GM18511 (cell line): Measurements from ENCODE around the gene NUDT16L1.
A peak's percentile ranks its signal among the peaks of the same experiment; 100 is the strongest.

ENCODE experiments used
- ATAC-seq: cut with Tn5 transposase; IDR thresholded peaks from one replicate; pipeline ENCODE4 v1.9.1; 2021; ENCODE audit warnings: mild to moderate bottlenecking, moderate library complexity; ENCODE audit not compliant: unreplicated experiment

NUDT16L1 gene

GRCh38 chr16:4682084-4682591 lies 11.2 kb upstream of the NUDT16L1 start:
- ATAC-seq: no peak

- ATAC-seq: no peak
Measured at GRCh38 chr16:4682616-4683254, 10.6 kb upstream of the NUDT16L1 start.

GRCh38 chr16:4683255-4684057 lies 9.9 kb upstream of the NUDT16L1 start:
- no peak for ATAC-seq

GRCh38 chr16:4684058-4684715 lies 9.2 kb upstream of the NUDT16L1 start:
- ATAC-seq: no peak

GRCh38 chr16:4684763-4685162 lies 8.6 kb upstream of the NUDT16L1 start:
- no peak for ATAC-seq

GRCh38 chr16:4685292-4685691 lies 8.1 kb upstream of the NUDT16L1 start:
- ATAC-seq: no peak

GRCh38 chr16:4685776-4686496 lies 7.4 kb upstream of the NUDT16L1 start:
- ATAC-seq: no peak

- ATAC-seq: no peak
Measured at GRCh38 chr16:4686497-4687210, 6.7 kb upstream of the NUDT16L1 start.

GRCh38 chr16:4687416-4687815 lies 5.9 kb upstream of the NUDT16L1 start:
- ATAC-seq: no peak

GRCh38 chr16:4687946-4688673 lies 5.3 kb upstream of the NUDT16L1 start:
- no peak for ATAC-seq

GRCh38 chr16:4688674-4689045 lies 4.7 kb upstream of the NUDT16L1 start:
- no peak for ATAC-seq

GRCh38 chr16:4689091-4689671 lies 4.2 kb upstream of the NUDT16L1 start:
- ATAC-seq: no peak

- no peak for ATAC-seq
Measured at GRCh38 chr16:4689864-4690704, 3.3 kb upstream of the NUDT16L1 start.

GRCh38 chr16:4690946-4691665 lies 2.3 kb upstream of the NUDT16L1 start:
- ATAC-seq: no peak

- ATAC-seq: no peak
Measured at GRCh38 chr16:4691666-4692412, 1.5 kb upstream of the NUDT16L1 start.

GRCh38 chr16:4692460-4693295 lies 684 bp upstream of the NUDT16L1 start:
- ATAC-seq: peak; percentile 19
